Fibroblast of the aortic adventitia (primary cell): Measurements from ENCODE around the gene METTL16. TPM values are rescaled to one million over a fixed set of nuclear protein-coding genes. Genes with fewer than 3 reads are reported as not detected.

Source experiments
- DNase-seq: peaks from one replicate; pipeline ENCODE4 v3.0.0-alpha.2; 2010; ENCODE audit warnings: low read depth
- H3K4me3 ChIP-seq: 2 replicates; pipeline ENCODE4 v1.5.1; 2011; ENCODE audit warnings: low read depth, mild to moderate bottlenecking, control low read depth, low read length, moderate library complexity
- CTCF ChIP-seq: IDR thresholded peaks from 2 replicates; pipeline ENCODE4 v1.5.1; 2011; ENCODE audit warnings: mild to moderate bottlenecking, low read length, control low read depth, inconsistent platforms; ENCODE audit not compliant: insufficient read depth
- total RNA-seq: library from RNA; depleted of rRNA; stranded (reverse); fragments of >200 nt; gene quantifications from 2 replicates; pipeline ENCODE4 v1.2.3, GENCODE V29; 2012; ENCODE audit warnings: low replicate concordance

METTL16 gene
- total RNA-seq, 1 donor = 18.7 TPM

- no peak overlapping the region for H3K4me3 ChIP-seq
- no peak for TF ChIP-seq CTCF
- no peak for DNase-seq
Measured at GRCh38 chr17:2466931-2467330, 44.8 kb downstream of the METTL16 start.

- TF ChIP-seq CTCF = no peak
- DNase-seq = no peak
- no peak overlapping the region for H3K4me3 ChIP-seq
Measured at GRCh38 chr17:2462481-2462880, 49.2 kb downstream of the METTL16 start.

- H3K4me3 ChIP-seq = no peak overlapping the region
- TF ChIP-seq CTCF = no peak
- DNase-seq = no peak
Measured at GRCh38 chr17:2459917-2460271, 51.8 kb downstream of the METTL16 start.

GRCh38 chr17:2457913-2458312 lies 53.8 kb downstream of the METTL16 start:
- H3K4me3 ChIP-seq = no peak overlapping the region
- DNase-seq = no peak
- no peak for TF ChIP-seq CTCF

- no peak for TF ChIP-seq CTCF
- DNase-seq = no peak
- H3K4me3 ChIP-seq = no peak overlapping the region
Measured at GRCh38 chr17:2456475-2456874, 55.2 kb downstream of the METTL16 start.

- DNase-seq = no peak
- H3K4me3 ChIP-seq = no peak overlapping the region
- TF ChIP-seq CTCF = no peak
Measured at GRCh38 chr17:2455956-2456355, 55.7 kb downstream of the METTL16 start.

GRCh38 chr17:2453866-2454265 lies 57.8 kb downstream of the METTL16 start:
- no peak overlapping the region for H3K4me3 ChIP-seq
- no peak for TF ChIP-seq CTCF
- no peak for DNase-seq
